Calu3 (cell line): ENCODE results near the gene DDAH1. TPM values are rescaled to one million over a fixed set of nuclear protein-coding genes. Genes with fewer than 3 reads are reported as not detected.

Experiments used
- BruUV-seq: library from RNA; stranded (reverse); fragments of 400-500 nt; replicated peaks from 2 replicates; lab custom pipeline; 2021; lab: Mats Ljungman, UMichigan
- CTCF ChIA-PET: fragments of 300-600 bp; sonication (Branson Sonifier 250); formaldehyde crosslinking; loops from one replicate; lab custom pipeline; 2022; ENCODE audit warnings: antibody characterized with exemption; lab: Charles Lee
- DNase-seq: peaks from one replicate; pipeline ENCODE4 v3.0.0; 2022
- H3K27ac Mint-ChIP-seq: one replicate; pipeline ENCODE4 v1.8.0; 2022; ENCODE audit warnings: mixed read lengths; ENCODE audit not compliant: unreplicated experiment
- H3K27me3 Mint-ChIP-seq: one replicate; pipeline ENCODE4 v1.8.0; 2022; ENCODE audit warnings: mixed read lengths; ENCODE audit not compliant: unreplicated experiment
- H3K36me3 Mint-ChIP-seq: one replicate; pipeline ENCODE4 v1.8.0; 2022; ENCODE audit warnings: mild to moderate bottlenecking, moderate library complexity, mixed read lengths; ENCODE audit not compliant: insufficient read depth, unreplicated experiment
- H3K4me1 Mint-ChIP-seq: one replicate; pipeline ENCODE4 v1.8.0; 2022; ENCODE audit warnings: mild to moderate bottlenecking, low read depth, mixed read lengths; ENCODE audit not compliant: unreplicated experiment
- H3K4me3 Mint-ChIP-seq: one replicate; pipeline ENCODE4 v1.8.0; 2022; ENCODE audit warnings: mild to moderate bottlenecking, low read depth, moderate library complexity, mixed read lengths; ENCODE audit not compliant: unreplicated experiment
- H3K9me3 Mint-ChIP-seq: one replicate; pipeline ENCODE4 v1.8.0; 2022; ENCODE audit warnings: low read depth, mixed read lengths; ENCODE audit not compliant: unreplicated experiment
- CTCF ChIP-seq: fragments of 200-600 bp; IDR thresholded peaks from one replicate; pipeline ENCODE4 v1.8.0; 2022; ENCODE audit warnings: antibody characterized with exemption; ENCODE audit not compliant: unreplicated experiment
- intact Hi-C: fragments of 100-400 bp; cut with micrococcal nuclease; formaldehyde crosslinking; loops from one replicate; pipeline ENCODE4 v1.10.0; 2022; ENCODE audit not compliant: unreplicated experiment
- total RNA-seq: library from RNA; stranded (reverse); gene quantifications from 2 replicates; pipeline ENCODE4 v1.2.3, GENCODE V29; 2022

DDAH1 gene
- total RNA-seq, 1 experiment from 2014 or later: 84.1 TPM

DNA sequence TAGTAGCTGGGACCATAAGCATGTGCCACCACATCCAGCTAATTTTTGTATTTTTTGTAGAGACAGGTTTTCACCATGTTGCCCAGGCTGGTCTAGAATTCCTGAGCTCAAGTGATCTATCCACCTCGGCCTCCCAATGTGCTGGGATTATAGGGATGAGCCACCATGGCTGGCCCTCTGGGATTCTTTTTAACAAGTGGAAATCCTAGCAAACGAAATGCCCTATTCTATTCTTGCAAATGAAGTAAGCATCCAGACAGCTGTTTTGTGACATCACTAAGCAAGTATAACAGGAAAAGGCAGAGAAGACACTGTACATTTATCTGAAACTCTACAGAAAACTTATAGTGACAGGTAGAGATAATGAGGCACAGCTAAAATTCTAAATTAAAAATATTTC is 86.4 kb downstream of the DDAH1 start:
- Mint-ChIP-seq H3K36me3 (peaks cover 5% of the 10 kb centered on the region), H3K27ac (no peak overlapping the region), H3K4me1 (peaks cover 38% of the 10 kb centered on the region), H3K27me3 (no peaks in the 10 kb centered on the region), H3K4me3 (no peak overlapping the region), H3K9me3 (peaks cover 10% of the 10 kb centered on the region)
- no peak for DNase-seq
- BruUV-seq: no TSS peak
- no peak for TF ChIP-seq CTCF
- CTCF ChIA-PET: no interaction called here
- intact Hi-C loops: no loop called here

- no peaks in the 10 kb centered on the region for H3K9me3 Mint-ChIP-seq
- DNase-seq: no peak
- no peaks in the 10 kb centered on the region for H3K27me3 Mint-ChIP-seq
- H3K36me3 Mint-ChIP-seq: peaks cover 5% of the 10 kb centered on the region
- H3K4me3 Mint-ChIP-seq: no peak overlapping the region
- peaks cover 45% of the 10 kb centered on the region for H3K4me1 Mint-ChIP-seq
- CTCF ChIA-PET: interaction anchor here (0.8 to 1.1 kb wide), 2 partner anchors 9 to 32 kb away, joined by 3 to 4 read pairs; no protein-coding TSS in a partner anchor
- intact Hi-C loops: no loop called here
- no peak for TF ChIP-seq CTCF
- H3K27ac Mint-ChIP-seq: no peak overlapping the region
- BruUV-seq: no TSS peak
These were observed 88.6 kb downstream of the DDAH1 start for GRCh38 chr1:85376356-85376755.

- CTCF ChIA-PET: interaction anchor here (0.7 to 0.8 kb wide), 2 partner anchors 13 to 39 kb away, joined by 3 read pairs; no protein-coding TSS in a partner anchor
- no peak for DNase-seq
- no TSS peak for BruUV-seq
- Mint-ChIP-seq H3K27ac (peak overlapping the region; percentile 73), H3K36me3 (peaks cover 5% of the 10 kb centered on the region), H3K4me3 (peak overlapping the region; percentile 24), H3K9me3 (no peaks in the 10 kb centered on the region), H3K4me1 (peaks cover 54% of the 10 kb centered on the region), H3K27me3 (no peaks in the 10 kb centered on the region)
- no peak for TF ChIP-seq CTCF
- intact Hi-C loops: no loop called here
These were observed 89.5 kb downstream of the DDAH1 start for GRCh38 chr1:85375493-85375892.

GRCh38 chr1:85374160-85374559 is 90.8 kb downstream of the DDAH1 start:
- H3K27me3 Mint-ChIP-seq: no peaks in the 10 kb centered on the region
- H3K4me1 Mint-ChIP-seq: peaks cover 57% of the 10 kb centered on the region
- intact Hi-C loops: no loop called here
- peaks cover 2% of the 10 kb centered on the region for H3K9me3 Mint-ChIP-seq
- TF ChIP-seq CTCF: no peak
- CTCF ChIA-PET: interaction anchor here (0.6 to 2.4 kb wide), 4 partner anchors 13 to 334 kb away, joined by 3 to 12 read pairs (median 4); partner anchors contain the start of gene ZNHIT6
- peak overlapping the region; percentile 18 for H3K4me3 Mint-ChIP-seq
- peak; percentile 36 for DNase-seq
- H3K27ac Mint-ChIP-seq: peak overlapping the region; percentile 77
- H3K36me3 Mint-ChIP-seq: peaks cover 5% of the 10 kb centered on the region
- BruUV-seq: no TSS peak
